Mesendoderm (in vitro differentiated cells): Measurements from ENCODE around the gene ABCC9.
A peak's percentile ranks its signal among the peaks of the same experiment; 100 is the strongest.

ENCODE experiments used
- DNase-seq: peaks from one replicate; pipeline ENCODE4 v3.0.0; 2013
- H2AK5ac ChIP-seq: 2 replicates; pipeline ENCODE4 v1.6.1; 2013; ENCODE audit warnings: low read length, inconsistent platforms
- H2BK120ac ChIP-seq: 2 replicates; pipeline ENCODE4 v1.6.1; 2013; ENCODE audit warnings: low read depth, mild to moderate bottlenecking, low read length, moderate library complexity, mixed read lengths
- H2BK15ac ChIP-seq: replicated peaks from 2 replicates; pipeline ENCODE4 v1.6.1; 2013; ENCODE audit warnings: low read depth, mild to moderate bottlenecking, moderate library complexity
- H2BK5ac ChIP-seq: 2 replicates; pipeline ENCODE4 v1.6.1; 2013; ENCODE audit warnings: low read length, inconsistent platforms
- H3K18ac ChIP-seq: 2 replicates; pipeline ENCODE4 v1.6.1; 2013; ENCODE audit warnings: mild to moderate bottlenecking, low read length, mixed read lengths
- H3K23ac ChIP-seq: one replicate; pipeline ENCODE4 v1.6.1; 2013; ENCODE audit warnings: low read length
- H3K27ac ChIP-seq: 2 replicates; pipeline ENCODE4 v1.5.1; 2013; ENCODE audit warnings: low read depth, mild to moderate bottlenecking, inconsistent platforms, low read length, moderate library complexity
- H3K27me3 ChIP-seq: 2 replicates; pipeline ENCODE4 v1.6.1; 2013; ENCODE audit warnings: low read length, control low read depth, mild to moderate bottlenecking, inconsistent platforms; ENCODE audit not compliant: insufficient read depth, poor library complexity
- H3K36me3 ChIP-seq: 2 replicates; pipeline ENCODE4 v1.6.1; 2013; ENCODE audit warnings: low read length, inconsistent platforms; ENCODE audit not compliant: control insufficient read depth, insufficient read depth
- H3K4ac ChIP-seq: one replicate; pipeline ENCODE4 v1.6.1; 2013; ENCODE audit warnings: low read depth, mild to moderate bottlenecking, low read length, moderate library complexity
- H3K4me1 ChIP-seq: 2 replicates; pipeline ENCODE4 v1.6.1; 2013; ENCODE audit warnings: low read depth, low read length, inconsistent platforms; ENCODE audit not compliant: control insufficient read depth
- H3K4me2 ChIP-seq: 2 replicates; pipeline ENCODE4 v1.6.1; 2013; ENCODE audit warnings: low read length
- H3K4me3 ChIP-seq: 2 replicates; pipeline ENCODE4 v1.5.1; 2013; ENCODE audit warnings: mild to moderate bottlenecking, low read length
- H3K56ac ChIP-seq: one replicate; pipeline ENCODE4 v1.6.1; 2013; ENCODE audit warnings: low read length
- H3K79me1 ChIP-seq: 2 replicates; pipeline ENCODE4 v1.6.1; 2013; ENCODE audit warnings: low read length, inconsistent platforms
- H3K79me2 ChIP-seq: 2 replicates; pipeline ENCODE4 v1.6.1; 2013; ENCODE audit warnings: mild to moderate bottlenecking, low read length; ENCODE audit not compliant: control insufficient read depth, insufficient read depth
- H3K9ac ChIP-seq: 2 replicates; pipeline ENCODE4 v1.6.1; 2013; ENCODE audit warnings: low read length, inconsistent platforms
- H4K5ac ChIP-seq: one replicate; pipeline ENCODE4 v1.6.1; 2013; ENCODE audit warnings: low read length
- H4K8ac ChIP-seq: one replicate; pipeline ENCODE4 v1.6.1; 2013; ENCODE audit warnings: low read depth, mild to moderate bottlenecking, control low read depth, low read length, moderate library complexity
- WGBS: extraction: QIAGEN DNeasy Blood & Tissue Kit; methylation state at CpG from one replicate; pipeline ENCODE4 v1.1.7; 2013; ENCODE audit warnings: low lambda C conversion rate, missing lambda C conversion rate; ENCODE audit not compliant: insufficient coverage; ENCODE audit errors: extremely low coverage; 5-methylcytosine and 5-hydroxymethylcytosine counted together

ABCC9 gene

GRCh38 chr12:21849878-21850277 is 91.3 kb downstream of the ABCC9 start:
- no CpG with 5 or more reads among the region's 2 CpGs for WGBS
- no peak overlapping the region for H2BK15ac ChIP-seq
- H3K4me1 ChIP-seq, result no peaks in the 10 kb centered on the region
- H2BK120ac ChIP-seq, result no peak overlapping the region
- no peaks in the 10 kb centered on the region for H3K79me1 ChIP-seq
- no peak overlapping the region for H4K8ac ChIP-seq
- H3K9ac ChIP-seq, result no peak overlapping the region
- H3K56ac ChIP-seq, result no peak overlapping the region
- H3K4ac ChIP-seq, result no peak overlapping the region
- no peaks in the 10 kb centered on the region for H3K27me3 ChIP-seq
- H3K79me2 ChIP-seq, result no peaks in the 10 kb centered on the region
- no peak overlapping the region for H2BK5ac ChIP-seq
- no peak overlapping the region for H3K18ac ChIP-seq
- H3K4me2 ChIP-seq, result no peak overlapping the region
- H3K27ac ChIP-seq, result no peak overlapping the region
- no peak overlapping the region for H3K23ac ChIP-seq
- no peak overlapping the region for H2AK5ac ChIP-seq
- no peaks in the 10 kb centered on the region for H3K36me3 ChIP-seq
- DNase-seq, result no peak
- H4K5ac ChIP-seq, result no peak overlapping the region
- no peak overlapping the region for H3K4me3 ChIP-seq

GRCh38 chr12:21848192-21848591 is 93.0 kb downstream of the ABCC9 start:
- H3K27me3 ChIP-seq, result no peaks in the 10 kb centered on the region
- no peaks in the 10 kb centered on the region for H3K4me1 ChIP-seq
- no peak overlapping the region for H4K8ac ChIP-seq
- WGBS, result no CpG with 5 or more reads among the region's 5 CpGs
- no peak overlapping the region for H2BK120ac ChIP-seq
- no peak overlapping the region for H3K56ac ChIP-seq
- H2BK5ac ChIP-seq, result no peak overlapping the region
- no peak overlapping the region for H3K18ac ChIP-seq
- H4K5ac ChIP-seq, result no peak overlapping the region
- H3K4ac ChIP-seq, result no peak overlapping the region
- H3K23ac ChIP-seq, result no peak overlapping the region
- H3K79me1 ChIP-seq, result no peaks in the 10 kb centered on the region
- H2AK5ac ChIP-seq, result no peak overlapping the region
- no peaks in the 10 kb centered on the region for H3K79me2 ChIP-seq
- no peak overlapping the region for H3K27ac ChIP-seq
- H3K9ac ChIP-seq, result no peak overlapping the region
- H3K4me2 ChIP-seq, result no peak overlapping the region
- H3K4me3 ChIP-seq, result no peak overlapping the region
- peak; percentile 5 for DNase-seq
- H3K36me3 ChIP-seq, result no peaks in the 10 kb centered on the region
- no peak overlapping the region for H2BK15ac ChIP-seq

- no CpG with 5 or more reads among the region's 2 CpGs for WGBS
- Histone ChIP-seq H2BK15ac (no peak overlapping the region), H3K36me3 (no peaks in the 10 kb centered on the region)
Observed at GRCh38 chr12:21843795-21844194, 97.4 kb downstream of the ABCC9 start.

GRCh38 chr12:21839776-21840175 is 101.5 kb downstream of the ABCC9 start:
- Histone ChIP-seq H3K79me1 (no peaks in the 10 kb centered on the region), H3K4me2 (no peak overlapping the region), H3K27ac (no peak overlapping the region), H3K4me3 (no peak overlapping the region), H3K56ac (no peak overlapping the region), H3K18ac (no peak overlapping the region), H3K23ac (no peak overlapping the region), H3K27me3 (no peaks in the 10 kb centered on the region), H4K5ac (no peak overlapping the region), H3K36me3 (no peaks in the 10 kb centered on the region), H2BK15ac (no peak overlapping the region), H3K9ac (no peak overlapping the region), H2BK5ac (no peak overlapping the region), H2BK120ac (no peak overlapping the region), H3K79me2 (no peaks in the 10 kb centered on the region), H3K4ac (no peak overlapping the region), H3K4me1 (no peaks in the 10 kb centered on the region), H2AK5ac (no peak overlapping the region), H4K8ac (no peak overlapping the region)
- DNase-seq, result no peak
- 100% methylated on average over 1 of the region's 1 CpG for whole genome bisulfite sequencing

More at GRCh38 chr12:21843795-21844194, 97.4 kb downstream of the ABCC9 start:
- no peak overlapping the region for H4K8ac ChIP-seq
- H2BK120ac ChIP-seq, result no peak overlapping the region
- H3K56ac ChIP-seq, result no peak overlapping the region
- no peak overlapping the region for H3K4ac ChIP-seq
- H3K79me2 ChIP-seq, result no peaks in the 10 kb centered on the region
- H3K4me3 ChIP-seq, result no peak overlapping the region
- H3K27me3 ChIP-seq, result no peaks in the 10 kb centered on the region
- H3K27ac ChIP-seq, result no peak overlapping the region
- no peak overlapping the region for H2AK5ac ChIP-seq
- H3K18ac ChIP-seq, result no peak overlapping the region
- no peaks in the 10 kb centered on the region for H3K4me1 ChIP-seq
- no peak for DNase-seq
- no peak overlapping the region for H4K5ac ChIP-seq
- H3K79me1 ChIP-seq, result no peaks in the 10 kb centered on the region
- no peak overlapping the region for H3K23ac ChIP-seq
- no peak overlapping the region for H2BK5ac ChIP-seq
- no peak overlapping the region for H3K9ac ChIP-seq
- no peak overlapping the region for H3K4me2 ChIP-seq

DNA sequence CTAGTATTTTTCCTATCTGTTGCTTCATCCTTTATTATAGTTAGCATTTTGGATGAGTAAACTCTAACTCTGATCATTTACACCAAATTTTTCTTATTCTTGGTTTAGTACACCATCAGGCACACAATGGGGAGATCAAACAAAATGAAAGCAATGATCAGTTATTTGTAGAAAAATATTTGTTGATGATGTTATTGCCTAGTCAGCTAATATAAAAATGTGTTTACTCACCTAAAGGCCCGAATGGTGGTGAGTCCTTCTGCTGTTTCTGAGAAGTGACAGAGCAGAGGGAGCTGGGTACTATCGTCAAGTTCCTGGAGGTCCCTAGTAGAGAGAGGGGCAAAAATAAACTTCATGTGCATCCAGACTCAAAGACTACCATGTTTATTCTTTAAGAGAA is 103.4 kb downstream of the ABCC9 start:
- no peaks in the 10 kb centered on the region for H3K4me1 ChIP-seq
- H3K36me3 ChIP-seq, result no peaks in the 10 kb centered on the region
- H3K27me3 ChIP-seq, result no peaks in the 10 kb centered on the region
- no peak overlapping the region for H4K5ac ChIP-seq
- DNase-seq, result no peak
- no peak overlapping the region for H2AK5ac ChIP-seq
- H2BK5ac ChIP-seq, result no peak overlapping the region
- H3K18ac ChIP-seq, result no peak overlapping the region
- no peak overlapping the region for H2BK15ac ChIP-seq
- H3K4ac ChIP-seq, result no peak overlapping the region
- H3K56ac ChIP-seq, result no peak overlapping the region
- H3K4me3 ChIP-seq, result no peak overlapping the region
- WGBS, result no CpG with 5 or more reads among the region's 2 CpGs
- H4K8ac ChIP-seq, result no peak overlapping the region
- no peaks in the 10 kb centered on the region for H3K79me1 ChIP-seq
- H3K27ac ChIP-seq, result no peak overlapping the region
- H3K23ac ChIP-seq, result no peak overlapping the region
- H3K9ac ChIP-seq, result no peak overlapping the region
- no peak overlapping the region for H3K4me2 ChIP-seq
- H2BK120ac ChIP-seq, result no peak overlapping the region
- H3K79me2 ChIP-seq, result no peaks in the 10 kb centered on the region

DNA sequence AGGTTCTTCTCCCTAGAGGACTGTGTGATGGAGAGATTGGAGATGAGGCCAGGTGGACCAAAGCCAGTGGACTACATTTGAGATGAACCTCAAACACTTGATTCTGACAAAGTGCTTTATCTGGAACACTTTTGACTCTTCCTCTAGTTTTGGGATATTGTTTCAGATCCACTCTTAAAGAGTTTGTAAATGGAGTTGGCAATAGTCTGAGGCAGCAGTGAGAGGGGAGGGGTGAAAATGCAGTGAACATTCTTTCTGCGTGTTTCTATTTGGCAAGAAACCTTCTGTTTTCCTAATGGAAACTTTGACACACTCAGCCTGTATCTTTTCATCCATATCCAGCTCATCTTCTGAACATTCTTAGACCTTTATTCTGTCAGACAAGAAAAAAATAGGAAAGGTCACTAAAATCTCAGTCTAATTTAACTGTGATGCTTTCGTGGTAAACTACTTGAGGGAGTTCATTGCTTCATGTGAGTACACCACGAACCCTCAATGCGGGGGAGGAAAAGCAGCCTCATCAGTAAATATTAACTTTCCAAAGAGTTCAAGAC is 109.4 kb downstream of the ABCC9 start:
- Histone ChIP-seq H3K23ac (no peak overlapping the region), H3K4me2 (no peak overlapping the region), H3K18ac (no peak overlapping the region), H3K36me3 (no peaks in the 10 kb centered on the region), H4K8ac (no peak overlapping the region), H3K4me3 (no peak overlapping the region), H2BK15ac (no peak overlapping the region), H3K79me2 (no peaks in the 10 kb centered on the region), H2BK5ac (no peak overlapping the region), H3K56ac (no peak overlapping the region), H3K4me1 (no peaks in the 10 kb centered on the region), H3K27ac (no peak overlapping the region), H4K5ac (no peak overlapping the region), H2AK5ac (no peak overlapping the region), H3K79me1 (no peaks in the 10 kb centered on the region), H2BK120ac (no peak overlapping the region), H3K9ac (no peak overlapping the region), H3K27me3 (no peaks in the 10 kb centered on the region), H3K4ac (no peak overlapping the region)
- WGBS, result no CpG with 5 or more reads among the region's 4 CpGs
- no peak for DNase-seq
